ENCODE results near the gene WNT9B.

The WNT9B gene

GRCh38 chr17:46859996-46860395 lies 8.6 kb downstream of the WNT9B start:
- no peak overlapping the region for H3K27ac ChIP-seq (ENCODE audit: low read depth, low read length)
- H3K9ac ChIP-seq (ENCODE audit: low read depth, low read length) = no peak overlapping the region
- no peaks in the 10 kb centered on the region; the same call in 1 of the 2 replicates for H3K4me1 ChIP-seq (ENCODE audit: control insufficient read depth, insufficient read depth, low read length)
- H3K4me3 ChIP-seq (ENCODE audit: low read depth, low read length) = no peak overlapping the region
- no peaks in the 10 kb centered on the region for H3K9me3 ChIP-seq (ENCODE audit: control insufficient read depth, insufficient read depth, low read length)
- H3K27me3 ChIP-seq (ENCODE audit: control insufficient read depth, insufficient read depth, low read length) = no peaks in the 10 kb centered on the region; the same call in 1 of the 2 replicates
- no peaks in the 10 kb centered on the region for H3K36me3 ChIP-seq (ENCODE audit: control insufficient read depth, insufficient read depth, low read length)

- H3K4me1 ChIP-seq (ENCODE audit: control insufficient read depth, insufficient read depth, low read length) = no peaks in the 10 kb centered on the region; the same call in 1 of the 2 replicates
- no peaks in the 10 kb centered on the region for H3K9me3 ChIP-seq (ENCODE audit: control insufficient read depth, insufficient read depth, low read length)
- no peaks in the 10 kb centered on the region for H3K36me3 ChIP-seq (ENCODE audit: control insufficient read depth, insufficient read depth, low read length)
- H3K27ac ChIP-seq (ENCODE audit: low read depth, low read length) = no peak overlapping the region
- no peaks in the 10 kb centered on the region; the same call in 1 of the 2 replicates for H3K27me3 ChIP-seq (ENCODE audit: control insufficient read depth, insufficient read depth, low read length)
- H3K4me3 ChIP-seq (ENCODE audit: low read depth, low read length) = no peak overlapping the region
- no peak overlapping the region for H3K9ac ChIP-seq (ENCODE audit: low read depth, low read length)
Observed at GRCh38 chr17:46862949-46863348, 11.6 kb downstream of the WNT9B start.

- no peaks in the 10 kb centered on the region for H3K9me3 ChIP-seq (ENCODE audit: control insufficient read depth, insufficient read depth, low read length)
- no peaks in the 10 kb centered on the region; the same call in 1 of the 2 replicates for H3K27me3 ChIP-seq (ENCODE audit: control insufficient read depth, insufficient read depth, low read length)
- H3K36me3 ChIP-seq (ENCODE audit: control insufficient read depth, insufficient read depth, low read length) = no peaks in the 10 kb centered on the region
- no peak overlapping the region for H3K4me3 ChIP-seq (ENCODE audit: low read depth, low read length)
- no peaks in the 10 kb centered on the region; the same call in 1 of the 2 replicates for H3K4me1 ChIP-seq (ENCODE audit: control insufficient read depth, insufficient read depth, low read length)
- no peak overlapping the region for H3K27ac ChIP-seq (ENCODE audit: low read depth, low read length)
- H3K9ac ChIP-seq (ENCODE audit: low read depth, low read length) = no peak overlapping the region
Observed at GRCh38 chr17:46863383-46864121, 12.2 kb downstream of the WNT9B start.

GRCh38 chr17:46865100-46865499 lies 13.7 kb downstream of the WNT9B start:
- H3K27ac ChIP-seq (ENCODE audit: low read depth, low read length) = no peak overlapping the region
- no peaks in the 10 kb centered on the region for H3K9me3 ChIP-seq (ENCODE audit: control insufficient read depth, insufficient read depth, low read length)
- no peak overlapping the region for H3K9ac ChIP-seq (ENCODE audit: low read depth, low read length)

GRCh38 chr17:46866325-46866724 lies 14.9 kb downstream of the WNT9B start:
- Histone ChIP-seq H3K27ac (ENCODE audit: low read depth, low read length) (no peak overlapping the region), H3K27me3 (ENCODE audit: control insufficient read depth, insufficient read depth, low read length) (no peaks in the 10 kb centered on the region; the same call in 1 of the 2 replicates), H3K9me3 (ENCODE audit: control insufficient read depth, insufficient read depth, low read length) (no peaks in the 10 kb centered on the region), H3K4me3 (ENCODE audit: low read depth, low read length) (no peak overlapping the region), H3K9ac (ENCODE audit: low read depth, low read length) (no peak overlapping the region), H3K4me1 (ENCODE audit: control insufficient read depth, insufficient read depth, low read length) (no peaks in the 10 kb centered on the region; the same call in 1 of the 2 replicates), H3K36me3 (ENCODE audit: control insufficient read depth, insufficient read depth, low read length) (no peaks in the 10 kb centered on the region)

More at GRCh38 chr17:46865100-46865499, 13.7 kb downstream of the WNT9B start:
- Histone ChIP-seq H3K4me3 (ENCODE audit: low read depth, low read length) (no peak overlapping the region), H3K27me3 (ENCODE audit: control insufficient read depth, insufficient read depth, low read length) (no peaks in the 10 kb centered on the region; the same call in 1 of the 2 replicates), H3K36me3 (ENCODE audit: control insufficient read depth, insufficient read depth, low read length) (no peaks in the 10 kb centered on the region), H3K4me1 (ENCODE audit: control insufficient read depth, insufficient read depth, low read length) (no peaks in the 10 kb centered on the region; the same call in 1 of the 2 replicates)

GRCh38 chr17:46866747-46867146 lies 15.4 kb downstream of the WNT9B start:
- Histone ChIP-seq H3K9ac (ENCODE audit: low read depth, low read length) (no peak overlapping the region), H3K27ac (ENCODE audit: low read depth, low read length) (no peak overlapping the region), H3K9me3 (ENCODE audit: control insufficient read depth, insufficient read depth, low read length) (no peaks in the 10 kb centered on the region), H3K36me3 (ENCODE audit: control insufficient read depth, insufficient read depth, low read length) (no peaks in the 10 kb centered on the region), H3K4me1 (ENCODE audit: control insufficient read depth, insufficient read depth, low read length) (no peaks in the 10 kb centered on the region; the same call in 1 of the 2 replicates), H3K27me3 (ENCODE audit: control insufficient read depth, insufficient read depth, low read length) (no peaks in the 10 kb centered on the region; the same call in 1 of the 2 replicates), H3K4me3 (ENCODE audit: low read depth, low read length) (no peak overlapping the region)

GRCh38 chr17:46868689-46869187 lies 17.4 kb downstream of the WNT9B start:
- Histone ChIP-seq H3K9ac (ENCODE audit: low read depth, low read length) (no peak overlapping the region), H3K9me3 (ENCODE audit: control insufficient read depth, insufficient read depth, low read length) (no peaks in the 10 kb centered on the region), H3K36me3 (ENCODE audit: control insufficient read depth, insufficient read depth, low read length) (no peaks in the 10 kb centered on the region), H3K4me3 (ENCODE audit: low read depth, low read length) (no peak overlapping the region), H3K27ac (ENCODE audit: low read depth, low read length) (no peak overlapping the region), H3K27me3 (ENCODE audit: control insufficient read depth, insufficient read depth, low read length) (no peaks in the 10 kb centered on the region; the same call in 1 of the 2 replicates), H3K4me1 (ENCODE audit: control insufficient read depth, insufficient read depth, low read length) (no peaks in the 10 kb centered on the region)

- Histone ChIP-seq H3K4me1 (ENCODE audit: control insufficient read depth, insufficient read depth, low read length) (no peaks in the 10 kb centered on the region), H3K4me3 (ENCODE audit: low read depth, low read length) (no peak overlapping the region), H3K27me3 (ENCODE audit: control insufficient read depth, insufficient read depth, low read length) (no peaks in the 10 kb centered on the region; the same call in 1 of the 2 replicates), H3K9me3 (ENCODE audit: control insufficient read depth, insufficient read depth, low read length) (no peaks in the 10 kb centered on the region), H3K27ac (ENCODE audit: low read depth, low read length) (no peak overlapping the region), H3K9ac (ENCODE audit: low read depth, low read length) (no peak overlapping the region), H3K36me3 (ENCODE audit: control insufficient read depth, insufficient read depth, low read length) (no peaks in the 10 kb centered on the region)
Observed at GRCh38 chr17:46869296-46869695, 17.9 kb downstream of the WNT9B start.

- H3K4me3 ChIP-seq (ENCODE audit: low read depth, low read length) = no peak overlapping the region
- no peak overlapping the region for H3K9ac ChIP-seq (ENCODE audit: low read depth, low read length)
- H3K27me3 ChIP-seq (ENCODE audit: control insufficient read depth, insufficient read depth, low read length) = no peaks in the 10 kb centered on the region
- H3K36me3 ChIP-seq (ENCODE audit: control insufficient read depth, insufficient read depth, low read length) = no peaks in the 10 kb centered on the region
- no peak overlapping the region for H3K27ac ChIP-seq (ENCODE audit: low read depth, low read length)
- no peaks in the 10 kb centered on the region for H3K9me3 ChIP-seq (ENCODE audit: control insufficient read depth, insufficient read depth, low read length)
- no peaks in the 10 kb centered on the region for H3K4me1 ChIP-seq (ENCODE audit: control insufficient read depth, insufficient read depth, low read length)
Observed at GRCh38 chr17:46869975-46870803, 18.8 kb downstream of the WNT9B start.

- Histone ChIP-seq H3K4me3 (ENCODE audit: low read depth, low read length) (no peak overlapping the region), H3K36me3 (ENCODE audit: control insufficient read depth, insufficient read depth, low read length) (no peaks in the 10 kb centered on the region), H3K9ac (ENCODE audit: low read depth, low read length) (no peak overlapping the region), H3K4me1 (ENCODE audit: control insufficient read depth, insufficient read depth, low read length) (no peaks in the 10 kb centered on the region), H3K27me3 (ENCODE audit: control insufficient read depth, insufficient read depth, low read length) (no peaks in the 10 kb centered on the region), H3K9me3 (ENCODE audit: control insufficient read depth, insufficient read depth, low read length) (no peaks in the 10 kb centered on the region), H3K27ac (ENCODE audit: low read depth, low read length) (no peak overlapping the region)
Observed at GRCh38 chr17:46872421-46872820, 21.0 kb downstream of the WNT9B start.

Data from HUES48 (cell line).